Measurements from ENCODE around the gene RSPO4. TPM values are rescaled to one million over a fixed set of nuclear protein-coding genes. Genes with fewer than 3 reads are reported as not detected.

RSPO4 gene
- total RNA-seq, 1 donor: not detected

GRCh38 chr20:946826-947225 is 55.3 kb downstream of the RSPO4 start:
- no peak for DNase-seq (ENCODE audit: low read depth in 2 of 3, low spot score in 2 of 3)

- DNase-seq (ENCODE audit: low read depth in 2 of 3, low spot score in 2 of 3): no peak
Measured at GRCh38 chr20:945841-946240, 56.3 kb downstream of the RSPO4 start.

- DNase-seq (ENCODE audit: low read depth in 2 of 3, low spot score in 2 of 3): no peak
Measured at GRCh38 chr20:944774-945410, 57.2 kb downstream of the RSPO4 start.

DNA sequence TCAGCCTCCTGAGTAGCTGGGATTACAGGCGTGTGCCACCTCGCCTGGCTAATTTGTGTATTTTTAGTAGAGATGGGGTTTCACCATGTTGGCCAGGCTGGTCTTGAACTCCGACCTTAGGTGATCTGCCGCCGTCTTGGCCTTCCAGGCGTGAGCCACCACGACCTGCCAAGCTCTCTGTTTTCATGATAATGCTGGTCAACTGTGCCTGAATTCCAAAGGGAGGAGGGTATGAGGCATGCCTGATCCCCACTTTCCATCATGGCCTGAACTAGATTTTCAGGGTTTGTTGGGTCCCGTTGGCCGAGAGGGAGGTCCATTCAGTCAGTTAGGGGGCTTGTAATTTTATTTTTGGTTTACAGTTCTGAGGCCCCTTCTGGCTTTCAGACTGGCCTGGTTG is 58.0 kb downstream of the RSPO4 start:
- no peak for DNase-seq (ENCODE audit: low read depth in 2 of 3, low spot score in 2 of 3)

DNA sequence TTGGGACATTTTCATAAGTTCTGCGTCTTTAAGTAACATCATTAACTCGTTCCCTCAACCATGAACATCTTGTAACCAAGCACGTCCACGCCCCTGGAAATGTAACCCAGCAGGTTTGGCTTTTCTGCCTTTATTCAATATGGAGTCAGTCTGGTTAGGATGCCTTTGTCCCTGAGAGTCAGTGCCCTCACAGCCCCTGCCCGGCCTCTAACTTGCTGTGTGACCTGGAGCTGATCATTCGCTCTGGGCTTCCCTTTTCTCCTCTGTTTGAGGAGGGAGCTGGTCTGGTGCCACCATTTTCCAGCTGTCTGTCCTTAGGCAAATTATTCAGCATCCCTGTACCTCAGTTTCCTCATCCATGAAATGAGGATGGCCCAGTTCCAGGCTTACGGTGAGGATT is 59.5 kb downstream of the RSPO4 start:
- no peak for DNase-seq (ENCODE audit: low read depth in 2 of 3, low spot score in 2 of 3)

GRCh38 chr20:940926-941325 is 61.2 kb downstream of the RSPO4 start:
- DNase-seq (ENCODE audit: low read depth in 2 of 3, low spot score in 2 of 3): no peak

- DNase-seq (ENCODE audit: low read depth in 2 of 3, low spot score in 2 of 3): no peak
Measured at GRCh38 chr20:939606-940005, 62.5 kb downstream of the RSPO4 start.

- no peak for DNase-seq (ENCODE audit: low read depth in 2 of 3, low spot score in 2 of 3)
Measured at GRCh38 chr20:934186-934840, 67.8 kb downstream of the RSPO4 start.

DNA sequence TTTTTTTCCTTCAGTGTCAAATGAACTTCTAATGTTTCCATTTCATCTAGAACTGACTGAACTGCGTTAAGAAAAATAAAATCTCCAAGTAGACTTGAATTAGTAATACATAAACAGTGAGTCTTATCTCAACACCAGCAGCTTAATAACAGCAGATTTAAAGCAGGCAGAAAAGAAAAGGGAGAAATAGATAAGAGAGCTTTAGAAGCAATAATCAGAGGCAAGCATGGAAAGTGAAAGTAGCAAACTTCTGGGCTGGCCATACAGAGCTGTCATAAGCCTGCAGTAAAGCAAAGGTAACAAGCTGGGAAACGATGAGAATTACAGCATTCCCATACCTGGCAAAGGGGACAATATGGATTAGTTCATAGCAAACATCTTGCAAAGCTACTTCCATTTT is 69.1 kb downstream of the RSPO4 start:
- no peak for DNase-seq (ENCODE audit: low read depth in 2 of 3, low spot score in 2 of 3)

- DNase-seq (ENCODE audit: low read depth in 2 of 3, low spot score in 2 of 3): no peak
Measured at GRCh38 chr20:931401-931800, 70.7 kb downstream of the RSPO4 start.

- no peak for DNase-seq (ENCODE audit: low read depth in 2 of 3, low spot score in 2 of 3)
Measured at GRCh38 chr20:926670-927069, 75.4 kb downstream of the RSPO4 start.

- no peak for DNase-seq (ENCODE audit: low read depth in 2 of 3, low spot score in 2 of 3)
Measured at GRCh38 chr20:925516-925915, 76.6 kb downstream of the RSPO4 start.

DNA sequence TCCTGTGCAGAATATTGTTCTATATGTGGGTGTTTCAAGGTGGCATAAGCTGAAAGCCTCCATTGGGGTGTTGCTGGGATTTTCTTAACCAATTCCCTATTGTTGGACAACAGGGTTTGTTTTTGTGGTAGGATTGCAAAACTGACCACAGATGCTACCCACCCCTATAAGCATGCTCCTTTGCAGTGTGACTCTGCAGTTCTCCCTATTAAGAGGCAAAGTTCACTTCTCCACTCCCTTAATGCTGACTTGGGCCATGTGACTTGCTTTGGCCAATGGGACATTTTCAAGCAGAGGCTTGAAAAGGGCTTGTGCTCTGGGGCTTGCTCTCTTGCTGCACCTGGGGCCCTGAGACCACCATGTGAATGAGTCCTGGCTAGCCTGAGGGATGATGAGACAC is 77.5 kb downstream of the RSPO4 start:
- peak in 1 of 3 donors; percentile 13 for DNase-seq (ENCODE audit: low read depth in 2 of 3, low spot score in 2 of 3)

- no peak for DNase-seq (ENCODE audit: low read depth in 2 of 3, low spot score in 2 of 3)
Measured at GRCh38 chr20:922781-923180, 79.3 kb downstream of the RSPO4 start.

GRCh38 chr20:921068-921467 is 81.0 kb downstream of the RSPO4 start:
- no peak for DNase-seq (ENCODE audit: low read depth in 2 of 3, low spot score in 2 of 3)

DNA sequence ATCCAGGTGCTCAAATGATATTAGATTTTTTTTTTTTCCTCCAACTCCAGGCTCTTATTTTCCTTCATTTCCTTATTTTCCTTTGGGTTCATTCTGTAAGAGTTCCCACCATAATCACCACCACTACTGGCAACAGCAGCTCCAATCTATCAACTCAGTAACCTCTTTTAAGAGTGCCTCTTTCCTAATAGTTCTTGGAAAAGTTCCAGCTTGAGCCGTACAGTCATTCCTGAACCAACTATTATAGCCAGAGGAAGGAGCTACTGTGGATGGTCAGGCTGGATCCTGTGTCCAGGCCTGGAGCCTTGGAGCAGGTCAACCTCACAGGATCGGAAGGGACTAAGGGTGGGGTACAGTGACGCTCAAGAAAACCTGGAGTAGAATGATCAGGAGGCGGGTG is 81.8 kb downstream of the RSPO4 start:
- no peak for DNase-seq (ENCODE audit: low read depth in 2 of 3, low spot score in 2 of 3)

DNA sequence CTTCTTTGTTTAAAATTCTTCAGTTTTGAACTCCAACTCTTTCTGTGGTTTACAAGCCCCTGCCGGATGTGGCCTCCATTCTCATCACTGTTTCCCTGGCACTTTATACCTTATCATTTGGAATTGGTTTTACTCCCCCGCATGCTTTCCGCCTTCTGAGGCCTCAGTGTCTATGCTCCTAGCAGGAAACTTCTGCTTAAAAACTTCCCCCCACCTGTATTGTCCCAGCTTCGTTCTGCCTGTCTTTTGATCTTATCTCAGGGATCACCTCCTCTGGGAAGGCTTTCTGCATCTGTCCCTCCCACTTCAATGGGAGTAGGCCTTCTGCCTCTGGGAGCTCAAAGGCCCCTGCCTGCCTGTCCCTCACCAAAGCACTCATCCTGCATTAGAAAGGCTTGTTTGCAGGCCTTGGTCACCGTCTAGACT is 82.6 kb downstream of the RSPO4 start:
- no peak for DNase-seq (ENCODE audit: low read depth in 2 of 3, low spot score in 2 of 3)

DNA sequence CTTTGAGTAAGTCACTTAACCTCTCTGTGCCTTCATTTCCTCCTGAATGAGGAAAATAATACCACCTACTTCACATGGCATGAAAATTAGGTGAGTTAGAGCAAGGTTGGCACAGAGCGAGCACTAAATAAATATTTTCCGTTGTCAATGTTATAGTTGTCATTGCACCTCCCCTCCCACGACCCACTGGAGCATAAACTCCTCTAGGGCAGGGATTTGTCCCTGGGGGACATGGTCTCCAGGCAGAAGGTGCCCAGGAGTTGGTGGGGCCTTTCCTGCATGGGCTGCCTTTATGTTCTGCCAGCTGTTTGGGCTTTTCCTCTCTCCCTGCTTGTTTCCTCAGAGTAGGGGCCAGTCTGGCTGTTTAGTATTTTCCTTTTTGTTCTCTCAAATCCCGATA is 84.7 kb downstream of the RSPO4 start:
- no peak for DNase-seq (ENCODE audit: low read depth in 2 of 3, low spot score in 2 of 3)

GRCh38 chr20:916825-917224 is 85.3 kb downstream of the RSPO4 start:
- DNase-seq (ENCODE audit: low read depth in 2 of 3, low spot score in 2 of 3): no peak

DNA sequence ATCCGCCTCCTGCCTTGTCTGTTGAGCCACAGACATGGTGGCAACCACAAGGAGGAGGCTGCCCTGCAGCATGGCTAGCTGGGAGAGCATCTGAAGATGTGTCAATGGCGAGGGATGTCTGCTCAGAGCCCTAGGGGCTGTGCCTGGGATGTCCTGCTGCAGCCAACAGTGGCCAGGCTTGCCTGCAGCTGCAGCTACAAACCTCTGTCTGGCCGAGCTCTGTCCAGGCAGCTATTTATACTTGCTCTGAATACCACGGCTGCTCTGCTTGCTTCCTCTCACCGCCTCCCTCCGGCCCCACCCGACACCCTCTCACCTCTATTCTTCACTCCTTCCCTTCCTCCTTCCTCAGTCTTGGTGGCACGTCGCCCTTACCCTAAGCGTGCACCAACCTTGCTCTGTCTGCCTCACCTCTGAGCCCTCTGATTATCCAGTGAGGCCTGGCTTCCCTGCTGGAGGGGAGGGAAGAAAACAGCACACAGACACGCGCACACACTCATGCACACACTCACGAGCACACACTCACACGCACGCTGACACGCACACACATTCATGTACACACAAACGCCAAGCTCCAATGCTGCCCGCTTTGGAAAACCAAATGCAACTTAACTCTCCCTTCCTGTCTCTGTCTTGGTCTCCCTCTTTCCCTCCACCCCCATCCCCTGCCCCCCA is 85.8 kb downstream of the RSPO4 start, which contains the start of gene ANGPT4:
ANGPT4 (minus strand) TSS at position 210 of the 675 bp plus-strand sequence; CDS start at position 90, 120 bp downstream.
- no peak for DNase-seq (ENCODE audit: low read depth in 2 of 3, low spot score in 2 of 3)

DNA sequence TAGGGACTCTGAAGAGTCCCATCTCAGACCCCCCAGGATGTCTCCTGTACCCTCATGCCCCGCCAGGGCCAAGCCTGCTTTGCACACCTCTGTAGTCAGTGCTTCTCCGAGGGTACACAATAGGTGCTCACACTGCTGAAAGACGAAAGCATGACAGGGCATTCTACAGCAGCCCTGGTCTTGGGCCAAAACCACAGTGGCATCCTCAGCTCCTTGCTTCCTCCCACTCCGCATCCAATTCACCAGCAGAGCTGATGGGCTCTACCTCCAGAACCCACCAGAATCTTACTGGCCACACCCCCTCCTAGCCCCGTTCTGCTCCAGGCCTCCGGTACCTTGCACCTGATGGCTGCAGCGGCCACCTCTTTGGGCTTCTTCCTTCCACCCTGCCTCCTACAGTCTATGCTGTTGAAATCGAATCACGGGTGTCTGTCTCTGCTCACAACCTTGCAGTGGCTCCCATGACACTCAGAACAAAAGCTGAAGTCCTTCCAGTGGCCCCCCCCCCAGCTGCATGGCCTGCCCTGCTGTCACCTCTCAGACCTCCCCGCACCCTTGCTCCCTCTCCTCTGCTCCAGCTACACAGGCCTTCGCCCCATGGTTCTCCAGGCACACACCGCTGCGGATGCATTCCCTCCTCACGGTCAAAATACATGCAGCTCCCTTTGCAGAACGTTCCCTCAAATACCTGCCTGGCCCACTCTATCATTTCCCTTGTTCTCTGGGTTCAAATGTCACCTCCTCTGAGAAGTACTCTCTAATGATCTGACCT is 87.2 kb downstream of the RSPO4 start:
- peak in 2 of 3 donors; percentile 22 to 62 for DNase-seq (ENCODE audit: low read depth in 2 of 3, low spot score in 2 of 3)
